PC-3 (cell line): Measurements from ENCODE around the gene ZNF773. TPM values are rescaled to one million over a fixed set of nuclear protein-coding genes. Genes with fewer than 3 reads are reported as not detected.
"Not testable (repeated sequence)": the region's sequence is repeated elsewhere in the genome, so short reads cannot be mapped to it uniquely, and the experiment has no call there.

Experiments used
- ATAC-seq: fragments of 200-7000 bp; cut with Tn5 transposase; 2 replicates; pipeline ENCODE4 v1.9.1; 2020; ENCODE audit warnings: mild to moderate bottlenecking, moderate library complexity
- BruUV-seq: library from RNA; stranded (reverse); fragments of 400-500 nt; replicated peaks from 2 replicates; lab custom pipeline; 2021; lab: Mats Ljungman, UMichigan
- CTCF ChIA-PET: fragments of 300-600 bp; sonication (Branson Sonifier 250); formaldehyde crosslinking; loops from one replicate; lab custom pipeline; 2022; ENCODE audit warnings: antibody characterized with exemption; lab: Charles Lee
- POLR2A ChIA-PET: fragments of 300-600 bp; sonication (Branson Sonifier 250); formaldehyde crosslinking; loops from one replicate; lab custom pipeline; 2022; ENCODE audit warnings: antibody characterized with exemption; ENCODE audit not compliant: unreplicated experiment; lab: Charles Lee
- DNase-seq: peaks from one replicate; pipeline ENCODE4 v3.0.0-alpha.2; 2015
- H2AFZ ChIP-seq: fragments of 300-600 bp; sonication (generic); 2 replicates; pipeline ENCODE4 v1.6.0; 2016; ENCODE audit warnings: antibody characterized with exemption, low read length
- H3F3A ChIP-seq: fragments of 300-600 bp; sonication (generic); one replicate; pipeline ENCODE4 v1.6.0; 2017; ENCODE audit warnings: antibody characterized with exemption, low read length, control low read depth, mild to moderate bottlenecking; ENCODE audit not compliant: unreplicated experiment
- H3K27ac ChIP-seq: fragments of 300-600 bp; sonication (generic); 2 replicates; pipeline ENCODE4 v1.5.1; 2016; ENCODE audit warnings: mild to moderate bottlenecking, low read length
- H3K27me3 ChIP-seq: fragments of 300-600 bp; sonication (generic); 2 replicates; pipeline ENCODE4 v1.6.1; 2016; ENCODE audit warnings: low read length, mixed read lengths
- H3K36me3 ChIP-seq: fragments of 300-600 bp; sonication (generic); 2 replicates; pipeline ENCODE4 v1.6.1; 2016; ENCODE audit warnings: low read depth, mixed run types, low read length, mixed read lengths
- H3K4me1 ChIP-seq: fragments of 300-600 bp; sonication (generic); 2 replicates; pipeline ENCODE4 v1.5.1; 2016; ENCODE audit warnings: low read length; ENCODE audit not compliant: insufficient read depth
- H3K4me2 ChIP-seq: fragments of 300-600 bp; sonication (generic); 2 replicates; pipeline ENCODE4 v1.6.0; 2016; ENCODE audit warnings: low read length
- H3K4me3 ChIP-seq: fragments of 300-600 bp; sonication (generic); 2 replicates; pipeline ENCODE4 v1.5.1; 2016; ENCODE audit warnings: mild to moderate bottlenecking, low read length, mixed read lengths
- H3K79me2 ChIP-seq: fragments of 300-600 bp; sonication (generic); 2 replicates; pipeline ENCODE4 v1.6.1; 2017; ENCODE audit warnings: low read length, mixed read lengths
- H3K9ac ChIP-seq: fragments of 300-600 bp; sonication (generic); 2 replicates; pipeline ENCODE4 v1.6.0; 2016; ENCODE audit warnings: mild to moderate bottlenecking, low read length
- H3K9me2 ChIP-seq: fragments of 300-600 bp; sonication (generic); replicated peaks from 2 replicates; pipeline ENCODE4 v1.6.1; 2016; ENCODE audit warnings: mixed run types, low read length, mixed read lengths
- H3K9me3 ChIP-seq: fragments of 300-600 bp; sonication (generic); 2 replicates; pipeline ENCODE4 v1.6.1; 2016; ENCODE audit warnings: low read length, mixed read lengths
- H4K20me1 ChIP-seq: fragments of 300-600 bp; sonication (generic); 2 replicates; pipeline ENCODE4 v1.6.1; 2016; ENCODE audit warnings: low read length, mixed read lengths
- CTCF ChIP-seq: fragments of 300-600 bp; sonication (generic); conservative IDR thresholded peaks from 2 replicates; pipeline ENCODE4 v1.5.1; 2017; ENCODE audit warnings: antibody characterized with exemption, low read depth, mild to moderate bottlenecking, low read length
- EZH2 ChIP-seq: fragments of 300-600 bp; sonication (generic); IDR thresholded peaks from one replicate; pipeline ENCODE4 v1.6.1; 2017; ENCODE audit warnings: antibody characterized with exemption, mild to moderate bottlenecking, low read length; ENCODE audit not compliant: unreplicated experiment
- EZH2phosphoT487 ChIP-seq: fragments of 300-600 bp; sonication (generic); IDR thresholded peaks from 2 replicates; pipeline ENCODE4 v1.6.1; 2018; ENCODE audit warnings: mild to moderate bottlenecking, antibody characterized with exemption, low read length, borderline replicate concordance
- intact Hi-C: fragments of 100-400 bp; cut with micrococcal nuclease; formaldehyde crosslinking; loops from 2 replicates; pipeline ENCODE4 v1.9.0; 2023
- total RNA-seq: library from RNA; depleted of rRNA; stranded (reverse); fragments of >200 nt; gene quantifications from 2 replicates; pipeline ENCODE4 v1.2.3, GENCODE V29; 2014

Gene ZNF773
- total RNA-seq, 1 experiment from 2014 or later: 9.0 TPM

GRCh38 chr19:57511484-57511883 lies 11.7 kb downstream of the ZNF773 start:
- no peak for TF ChIP-seq EZH2phosphoT487
- TF ChIP-seq EZH2: no peak
- TF ChIP-seq CTCF: no peak
- ATAC-seq (no peak), DNase-seq (no peak)
- Histone ChIP-seq H2AFZ (no peak overlapping the region), H3K9me2 (no peaks in the 10 kb centered on the region), H3K79me2 (no peaks in the 10 kb centered on the region), H3K4me1 (no peaks in the 10 kb centered on the region), H3K27me3 (no peaks in the 10 kb centered on the region), H3K4me2 (no peak overlapping the region), H3K9me3 (peaks cover 62% of the 10 kb centered on the region), H3K4me3 (no peak overlapping the region), H3K9ac (no peak overlapping the region), H3K27ac (no peak overlapping the region), H3K36me3 (peaks cover 87% of the 10 kb centered on the region), H4K20me1 (no peaks in the 10 kb centered on the region), H3F3A (no peaks in the 10 kb centered on the region)
- intact Hi-C loops: no loop called here
- POLR2A ChIA-PET: no interaction called here
- BruUV-seq: no TSS peak
- CTCF ChIA-PET: no interaction called here

- ATAC-seq (no peak), DNase-seq (no peak)
- Histone ChIP-seq H3K36me3 (peaks cover 87% of the 10 kb centered on the region), H3K4me1 (no peaks in the 10 kb centered on the region), H3K27ac (no peak overlapping the region), H3K79me2 (no peaks in the 10 kb centered on the region), H2AFZ (no peak overlapping the region), H4K20me1 (no peaks in the 10 kb centered on the region), H3K9me3 (peaks cover 58% of the 10 kb centered on the region), H3K4me3 (no peak overlapping the region; the same call in 1 of the 2 replicates), H3F3A (no peaks in the 10 kb centered on the region), H3K9ac (no peak overlapping the region), H3K4me2 (no peak overlapping the region), H3K27me3 (no peaks in the 10 kb centered on the region), H3K9me2 (no peaks in the 10 kb centered on the region)
- CTCF ChIA-PET: no interaction called here
- POLR2A ChIA-PET: no interaction called here
- BruUV-seq: no TSS peak
- intact Hi-C loops: no loop called here
- no peak for TF ChIP-seq EZH2
- no peak for TF ChIP-seq CTCF
- TF ChIP-seq EZH2phosphoT487: no peak
Measured at GRCh38 chr19:57512845-57513244, 13.1 kb downstream of the ZNF773 start.

- Histone ChIP-seq H3F3A (no peaks in the 10 kb centered on the region), H4K20me1 (no peaks in the 10 kb centered on the region), H3K79me2 (no peaks in the 10 kb centered on the region), H3K27me3 (no peaks in the 10 kb centered on the region), H3K4me3 (no peak overlapping the region), H3K36me3 (peaks cover 67% of the 10 kb centered on the region), H3K4me2 (no peak overlapping the region), H3K9me3 (peaks cover 40% of the 10 kb centered on the region), H2AFZ (no peak overlapping the region), H3K9me2 (no peaks in the 10 kb centered on the region), H3K4me1 (no peaks in the 10 kb centered on the region), H3K27ac (no peak overlapping the region), H3K9ac (no peak overlapping the region)
- DNase-seq (no peak), ATAC-seq (no peak)
- ChIA-PET POLR2A (no interaction called here), CTCF (no interaction called here)
- no peak for TF ChIP-seq EZH2phosphoT487
- no peak for TF ChIP-seq EZH2
- no peak for TF ChIP-seq CTCF
- BruUV-seq: no TSS peak
- intact Hi-C loops: no loop called here
Measured at GRCh38 chr19:57515255-57515654, 15.5 kb downstream of the ZNF773 start.

GRCh38 chr19:57518021-57518420 lies 18.3 kb downstream of the ZNF773 start:
- POLR2A ChIA-PET, DNase-seq, H3K79me2 ChIP-seq, H3F3A ChIP-seq, H3K9ac ChIP-seq, ATAC-seq, H3K4me3 ChIP-seq, H3K4me2 ChIP-seq, BruUV-seq, CTCF ChIA-PET, H2AFZ ChIP-seq, H3K27me3 ChIP-seq, H3K4me1 ChIP-seq, intact Hi-C loops, H4K20me1 ChIP-seq, H3K27ac ChIP-seq, H3K9me2 ChIP-seq: not testable (repeated sequence)
- Histone ChIP-seq H3K36me3 (peaks cover 52% of the 10 kb centered on the region), H3K9me3 (peaks cover 28% of the 10 kb centered on the region)
